Activated CD4-positive, CD25-positive, alpha-beta regulatory T cell treated with anti-CD3 and anti-CD28 coated beads, Interleukin-2, amount 50 U/mL, for 24 hours (primary cell): ENCODE data around the gene STARD7.

Source experiments
- ATAC-seq, 2 donors: fragments of 150-1000 bp; cut with Tn5 transposase; one replicate each; pipeline ENCODE4 v1.10.0; 2021; ENCODE audit warnings: mild to moderate bottlenecking in 1 of 2, moderate library complexity in 1 of 2

Gene STARD7

DNA sequence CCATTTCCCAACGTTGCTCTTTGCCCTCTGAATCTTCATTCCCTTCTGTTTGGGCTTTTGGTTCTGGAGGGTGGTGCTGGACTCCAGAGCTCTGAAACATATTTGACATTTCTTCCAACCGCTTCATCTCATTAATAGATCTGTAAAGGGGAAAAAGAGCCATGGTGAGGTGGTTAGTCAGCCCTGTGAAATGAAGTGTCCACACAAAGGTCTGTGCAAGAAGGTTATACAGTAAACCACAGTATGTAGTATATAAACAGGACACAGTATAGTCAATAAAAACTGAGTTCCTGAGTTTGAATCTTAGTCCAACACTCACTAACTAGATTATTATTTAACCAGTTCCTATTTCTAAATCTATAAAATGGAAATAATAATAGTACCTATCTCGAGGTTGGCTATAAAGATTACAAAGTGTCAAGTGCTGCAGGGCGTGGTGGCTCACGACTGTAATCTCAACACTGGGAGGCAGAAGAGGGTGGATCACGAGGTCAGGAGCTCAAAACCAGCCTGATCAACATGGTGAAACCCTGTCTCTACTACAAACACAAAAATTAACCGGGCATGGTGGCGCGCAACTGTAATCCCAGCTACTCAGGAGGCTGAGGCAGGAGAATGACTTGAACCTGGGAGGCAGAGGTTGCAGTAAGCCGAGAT, 13.1 kb downstream of the STARD7 start:
- ATAC-seq: no peak

DNA sequence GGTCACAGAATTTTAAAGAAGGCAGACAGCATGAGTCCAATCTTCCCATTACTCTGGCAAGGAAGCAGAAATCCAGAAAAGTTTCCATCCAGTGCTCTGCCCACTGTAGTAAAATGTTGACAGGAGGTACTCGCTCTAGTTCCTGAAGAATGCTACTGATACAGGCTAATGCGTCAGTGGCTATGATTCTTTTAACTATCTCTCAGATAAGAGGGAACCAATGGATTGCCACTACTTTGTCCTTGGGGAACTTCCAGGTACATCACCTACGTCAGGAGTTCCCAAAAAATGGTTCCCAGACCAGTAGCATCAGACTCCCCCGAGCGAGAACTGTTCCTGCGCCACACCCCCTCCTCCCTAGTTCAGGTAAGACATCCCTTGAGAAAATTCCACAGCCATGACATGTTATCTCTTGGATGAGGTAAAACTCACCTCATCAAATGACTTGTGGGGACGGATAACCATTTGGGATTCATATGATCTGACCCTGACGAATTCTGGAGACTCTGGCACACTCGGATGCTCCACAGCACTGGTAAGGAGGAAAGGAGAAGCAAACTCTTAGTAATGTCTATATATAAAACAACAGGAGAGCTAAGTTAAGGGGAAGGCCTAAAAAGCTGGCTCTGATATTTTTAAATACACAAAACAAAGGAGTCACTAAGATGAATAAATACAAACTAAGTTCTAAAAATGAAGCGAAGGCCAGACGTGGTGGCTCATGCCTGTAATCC, 16.5 kb downstream of the STARD7 start:
- no peak for ATAC-seq

DNA sequence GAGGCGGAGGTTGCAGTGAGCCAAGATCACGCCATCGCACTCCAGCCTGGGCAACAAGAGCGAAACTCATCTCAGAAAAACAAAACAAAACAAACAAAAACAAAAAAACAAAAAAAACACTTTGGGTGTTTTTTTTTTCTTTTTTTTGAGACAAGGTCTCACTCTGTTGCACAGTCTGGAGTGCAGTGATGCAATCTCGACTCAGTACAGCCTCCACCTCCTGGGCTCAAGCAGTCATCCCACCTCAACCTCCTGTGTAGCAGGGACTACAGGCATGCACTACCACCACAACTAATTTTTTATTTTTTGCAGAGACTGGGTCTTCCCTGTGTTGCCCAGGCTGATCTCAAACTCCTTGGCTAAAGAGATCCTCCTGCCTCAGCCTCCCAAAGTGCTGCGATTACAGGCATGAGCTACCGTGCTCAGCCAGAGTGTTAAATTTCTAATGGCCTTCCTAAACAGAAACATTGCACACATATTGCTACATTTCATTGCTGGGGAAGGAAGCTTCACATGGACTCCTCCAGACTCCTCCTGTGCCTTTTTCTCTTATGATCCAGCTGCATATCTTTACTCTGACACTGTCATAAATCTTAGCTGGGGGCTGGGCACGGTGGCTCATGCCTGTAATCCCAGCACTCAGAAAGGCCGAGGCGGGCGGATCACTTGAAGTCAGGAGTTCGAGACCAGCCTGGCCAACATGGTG, 19.7 kb downstream of the STARD7 start:
- ATAC-seq: no peak

DNA sequence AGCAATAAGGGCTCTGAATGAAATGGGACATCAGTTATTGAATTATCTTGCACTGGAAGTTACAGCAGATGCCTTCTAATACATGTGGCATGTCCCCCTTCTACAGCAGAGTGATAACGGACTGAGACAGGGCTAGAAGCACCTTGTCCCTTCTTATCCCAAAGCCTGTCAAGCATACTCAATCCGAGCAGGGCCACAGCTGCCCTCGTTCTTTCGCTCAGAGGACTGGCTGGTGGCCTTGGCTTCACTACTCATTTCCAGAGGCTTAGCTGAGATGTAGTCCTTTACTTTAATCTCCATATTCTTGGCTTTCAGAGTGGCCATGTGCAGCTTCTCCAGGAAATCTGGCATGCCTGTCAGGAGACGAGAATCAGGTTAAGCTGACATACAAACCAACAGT, 22.1 kb downstream of the STARD7 start:
- ATAC-seq: no peak

DNA sequence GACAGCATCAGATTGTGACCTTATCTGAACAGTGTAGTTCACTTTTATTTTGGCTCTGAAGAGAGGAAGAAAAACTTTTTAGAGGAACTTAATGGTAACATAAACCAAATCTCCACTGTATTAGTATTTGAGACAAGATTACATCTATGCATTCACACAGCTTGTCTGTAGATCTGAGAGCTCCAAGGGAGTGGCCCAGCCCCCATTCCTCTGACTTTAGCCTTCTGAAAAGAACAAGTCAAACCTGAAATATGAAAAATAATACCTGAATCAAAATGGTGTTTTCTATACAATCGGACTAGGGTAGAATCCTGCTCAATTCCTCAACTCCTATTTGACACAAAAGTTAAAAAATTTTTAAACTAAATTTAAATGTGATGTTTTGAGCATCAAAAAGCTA, 23.1 kb downstream of the STARD7 start:
- no peak for ATAC-seq

DNA sequence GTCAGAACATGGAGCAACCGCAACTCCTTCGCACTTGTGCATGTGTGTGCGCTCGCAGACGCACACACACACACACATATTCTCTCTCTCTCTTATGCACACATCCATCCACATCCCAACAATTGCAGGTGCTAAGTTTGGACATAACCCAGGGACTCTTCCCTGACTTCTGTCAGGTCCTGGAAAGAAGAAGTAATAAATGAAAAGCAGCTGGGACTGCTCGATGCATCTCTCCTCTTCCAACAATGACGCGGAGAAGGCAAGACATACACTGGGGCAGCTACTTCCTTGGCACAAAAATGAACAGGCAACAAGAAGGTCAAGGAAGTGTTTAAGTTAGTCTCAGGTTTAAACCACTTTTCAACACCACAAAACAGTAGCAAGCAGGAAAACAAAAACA, 23.6 kb downstream of the STARD7 start:
- no peak for ATAC-seq

DNA sequence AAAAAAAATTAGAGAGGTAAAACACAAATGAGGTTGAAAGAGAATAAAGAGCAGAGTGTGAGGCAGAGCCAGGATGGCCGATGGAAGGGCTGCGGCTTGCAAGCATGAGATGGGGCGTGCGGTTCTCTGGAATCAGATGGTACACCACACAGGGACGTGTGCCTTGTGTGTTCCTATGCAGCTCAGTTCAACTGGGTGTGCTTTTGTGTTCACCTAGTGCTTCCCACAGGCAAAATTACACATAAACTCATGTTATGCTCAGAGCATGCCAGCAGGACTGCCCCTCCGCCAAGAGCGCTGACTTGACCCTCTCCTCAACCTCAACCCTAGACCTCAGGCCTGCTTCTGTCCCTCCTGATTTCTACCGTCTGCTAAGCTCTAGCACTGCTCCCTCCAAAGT, 24.4 kb downstream of the STARD7 start:
- ATAC-seq: no peak

DNA sequence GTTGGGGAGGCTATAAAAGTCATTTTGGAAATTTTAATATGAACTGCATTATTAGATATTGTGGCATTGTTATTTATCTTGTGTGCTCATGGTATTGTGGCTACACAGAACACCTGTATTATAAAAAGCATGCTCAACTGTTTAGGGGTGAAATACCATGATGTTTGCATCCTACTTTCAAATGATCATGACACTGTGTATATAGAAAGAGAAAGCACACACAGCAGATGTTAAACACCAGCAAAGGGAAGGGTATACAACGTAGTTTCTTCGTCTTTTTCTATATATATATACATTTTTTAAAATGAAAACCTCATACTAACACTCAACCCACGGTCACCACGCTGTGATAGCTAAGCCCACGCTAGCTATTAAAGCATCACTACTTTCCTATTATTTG, 27.1 kb downstream of the STARD7 start:
- ATAC-seq: no peak

DNA sequence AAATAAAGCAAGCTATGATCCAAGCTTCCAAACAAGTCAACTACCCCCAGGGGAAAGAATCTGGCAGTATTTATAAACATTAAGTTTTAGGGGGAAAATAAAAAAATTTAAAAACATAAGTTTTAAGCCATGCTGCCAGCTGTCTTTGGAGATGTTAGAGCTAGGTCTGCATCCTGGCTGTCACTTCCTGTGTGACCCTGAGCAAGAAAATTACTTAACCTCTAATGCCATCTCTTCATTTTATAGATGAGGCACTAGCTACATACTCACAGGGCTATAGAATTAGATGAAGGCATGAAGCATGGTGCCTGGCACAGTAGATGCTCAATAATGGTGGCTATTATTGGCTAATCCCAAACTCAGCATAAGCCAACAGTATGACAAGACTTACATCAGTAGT, 28.1 kb downstream of the STARD7 start:
- no peak for ATAC-seq

DNA sequence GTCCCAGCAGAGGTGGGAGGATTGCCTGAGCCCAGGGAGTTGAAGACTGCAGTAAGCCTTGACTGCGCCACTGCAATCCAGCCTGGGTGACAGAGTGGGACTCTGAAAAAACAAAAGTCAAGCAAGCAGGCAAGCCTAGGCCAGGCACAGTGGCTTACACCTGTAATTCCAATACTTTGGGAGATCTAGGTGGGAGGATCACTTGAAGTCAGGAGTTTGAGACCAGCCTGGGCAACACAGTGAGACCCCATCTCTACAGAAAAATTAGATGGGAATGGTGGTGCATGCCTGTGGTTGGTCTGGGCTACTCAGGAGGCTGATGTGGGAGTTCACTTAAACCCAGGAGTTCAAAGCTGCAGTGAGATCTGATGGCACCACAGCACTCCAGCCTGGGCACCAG, 28.6 kb downstream of the STARD7 start:
- ATAC-seq: no peak

DNA sequence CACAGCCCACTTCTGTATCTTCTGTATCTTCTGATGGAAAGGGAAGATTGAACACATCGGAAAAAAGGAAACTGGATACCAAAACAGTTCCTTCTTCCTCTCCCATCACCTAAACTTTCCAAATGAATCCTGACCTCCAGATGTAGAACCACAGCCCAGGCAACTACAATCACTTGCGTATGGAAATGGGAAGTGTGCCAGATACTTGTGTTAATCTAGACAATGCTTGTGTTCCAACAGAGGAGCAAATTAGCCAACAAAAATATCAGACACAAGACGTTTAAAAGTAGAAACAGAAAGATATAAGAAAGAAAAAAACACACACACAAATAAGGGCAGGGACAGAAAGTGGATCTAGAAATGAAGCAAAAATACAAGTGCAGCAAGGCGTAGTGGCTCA, 32.0 kb downstream of the STARD7 start:
- no peak for ATAC-seq

DNA sequence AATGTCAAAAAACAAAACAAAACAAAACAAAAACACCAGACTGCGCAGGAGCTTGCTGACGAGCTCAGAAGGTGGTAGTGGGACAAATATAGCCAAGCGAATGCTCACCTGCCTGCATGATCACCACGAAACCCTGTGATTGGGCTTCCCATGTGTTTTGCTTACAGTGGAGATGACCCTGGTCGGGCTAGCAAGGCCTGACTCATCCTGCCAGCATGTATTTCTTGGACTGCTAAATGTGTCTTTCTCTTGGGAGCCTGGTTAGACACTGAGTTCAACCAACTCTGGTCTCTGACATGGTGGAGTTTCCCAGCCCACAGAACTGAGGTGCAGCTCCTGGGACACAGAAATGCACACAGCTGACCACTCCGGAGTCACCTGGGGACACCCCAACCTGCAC, 32.7 kb downstream of the STARD7 start:
- no peak for ATAC-seq

DNA sequence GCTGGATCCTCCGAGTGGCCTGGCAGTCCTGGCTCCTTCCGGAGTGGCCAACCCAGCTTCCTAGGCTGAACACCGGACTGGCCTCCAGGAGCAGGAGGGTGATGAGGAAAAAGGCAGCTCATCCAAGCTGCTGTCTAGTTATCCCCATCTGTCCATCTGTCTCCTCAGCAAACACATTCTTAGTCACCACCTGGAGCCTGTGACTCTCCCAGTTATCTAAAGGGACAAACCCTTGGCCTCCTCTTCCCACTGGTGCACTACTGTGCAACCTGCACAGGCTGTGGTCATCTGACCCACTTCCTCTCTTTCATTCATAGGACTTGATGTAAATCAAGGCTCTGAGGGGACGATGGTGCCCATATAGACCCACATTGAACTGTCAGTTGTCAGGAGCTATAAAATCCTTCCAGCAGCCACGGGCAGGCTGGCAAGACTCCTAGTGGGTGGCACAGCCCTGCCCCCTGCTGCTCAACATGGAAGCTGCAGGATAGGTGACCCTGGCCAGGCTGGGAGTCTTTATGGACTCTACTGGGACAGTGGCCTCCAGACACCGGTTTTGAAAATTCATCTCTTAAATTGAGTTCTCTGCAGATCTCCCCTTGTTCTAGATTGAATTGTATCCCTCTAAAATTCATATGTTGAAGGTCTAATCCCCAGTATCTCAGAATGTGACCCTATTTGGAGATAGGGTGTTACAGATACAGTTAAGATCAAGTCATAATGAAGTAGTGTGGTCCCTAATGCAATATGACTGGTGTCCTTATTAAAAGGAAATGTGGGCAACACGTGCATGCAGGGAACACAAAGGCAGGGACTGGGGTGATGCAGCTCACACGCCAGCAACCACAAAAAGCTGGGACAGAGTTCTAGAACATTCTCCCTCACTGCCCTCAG, 34.1 kb downstream of the STARD7 start:
- peak; percentile 88 to 95 for ATAC-seq

DNA sequence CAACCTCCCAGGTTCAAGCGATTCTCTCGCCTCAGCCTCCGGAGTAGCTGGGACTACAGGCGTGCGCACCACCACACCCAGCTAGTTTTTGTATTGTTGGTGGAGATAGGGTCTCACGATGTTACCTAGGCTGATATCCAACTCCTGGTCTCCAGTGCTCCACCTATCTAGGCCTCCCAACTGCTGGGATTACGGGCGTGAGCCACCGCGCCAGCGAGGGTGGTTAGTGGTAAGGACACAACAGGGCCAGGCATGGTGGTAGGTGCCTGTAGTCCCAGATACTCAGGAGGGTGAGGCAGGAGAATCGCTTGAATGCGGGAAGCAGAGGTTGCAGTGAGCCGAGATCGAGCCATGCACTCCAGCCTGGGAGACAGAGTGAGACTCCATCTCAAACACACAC, 36.8 kb downstream of the STARD7 start:
- no peak for ATAC-seq

DNA sequence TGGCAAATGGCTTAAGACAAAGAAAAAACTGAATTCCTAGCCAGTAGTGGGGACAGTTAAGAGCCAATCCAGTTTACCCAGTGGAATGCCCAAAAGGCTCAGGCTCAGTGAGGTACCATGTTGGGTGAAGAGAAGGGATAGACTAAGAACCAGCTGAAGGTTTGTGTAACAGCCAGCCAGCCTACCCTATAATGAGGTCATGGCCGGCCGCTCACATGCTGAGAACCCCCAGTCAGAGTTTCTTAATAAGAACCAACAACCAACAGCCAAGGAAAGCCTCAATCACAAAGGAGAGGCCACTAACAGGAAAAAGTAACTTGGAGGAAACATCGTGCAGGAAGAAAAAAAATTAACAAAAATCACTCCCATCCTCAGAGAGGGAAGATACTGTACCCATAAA, 38.0 kb downstream of the STARD7 start:
- no peak for ATAC-seq

DNA sequence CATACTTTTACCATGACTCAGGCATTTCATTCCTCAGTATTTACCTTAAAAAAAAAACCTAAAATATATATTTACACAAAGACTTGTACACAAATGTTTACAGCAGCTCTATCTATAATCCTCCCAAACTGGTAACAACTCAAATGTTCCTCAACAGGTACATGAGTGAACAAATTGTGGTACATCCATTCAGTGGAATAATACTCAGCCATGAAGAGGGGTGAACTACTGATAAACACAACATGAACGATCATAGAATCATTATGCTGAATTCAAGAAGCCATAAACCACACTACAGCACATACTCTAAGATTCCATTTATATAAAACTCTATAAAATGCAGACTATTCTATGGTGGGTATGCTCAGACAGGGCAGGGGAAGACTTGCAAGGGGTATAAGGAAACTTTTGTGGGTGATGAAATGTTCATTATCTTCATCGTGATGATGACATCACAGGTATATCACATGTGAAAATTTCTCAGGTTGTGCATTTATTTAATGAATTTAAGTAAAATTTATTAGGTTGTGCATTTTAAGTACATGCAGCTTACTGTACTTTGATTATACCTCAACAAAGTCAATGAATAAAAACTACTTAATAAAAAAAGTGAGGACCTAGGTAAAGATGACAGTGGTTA, 38.6 kb downstream of the STARD7 start:
- ATAC-seq: no peak

DNA sequence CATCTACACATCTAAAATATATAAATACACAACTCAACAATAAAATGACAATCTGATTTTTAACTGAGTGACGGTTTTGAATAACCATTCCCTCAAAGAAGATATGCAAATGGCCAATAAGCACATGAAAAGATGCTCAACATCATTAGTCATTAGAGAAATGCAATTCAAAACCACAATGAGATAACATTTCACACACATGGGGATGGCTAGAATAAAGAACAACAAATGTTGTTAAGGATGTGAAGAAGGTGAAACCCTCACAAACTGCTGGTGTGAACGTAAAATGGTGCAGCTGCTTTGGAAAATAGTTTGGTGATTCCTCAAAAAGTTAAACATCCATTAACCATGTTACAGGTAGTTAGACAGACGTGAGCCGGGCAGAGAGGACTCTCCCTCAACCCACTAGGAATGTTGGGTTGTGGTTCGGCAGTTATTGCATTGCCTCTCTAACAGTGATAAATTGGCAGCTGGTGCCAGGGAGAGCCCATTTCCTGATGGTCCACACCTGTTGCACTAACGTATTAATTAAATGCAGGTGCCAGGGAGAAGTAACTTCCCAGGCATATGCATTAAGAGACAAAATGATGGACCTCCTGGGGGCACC, 41.1 kb downstream of the STARD7 start:
- ATAC-seq: no peak

DNA sequence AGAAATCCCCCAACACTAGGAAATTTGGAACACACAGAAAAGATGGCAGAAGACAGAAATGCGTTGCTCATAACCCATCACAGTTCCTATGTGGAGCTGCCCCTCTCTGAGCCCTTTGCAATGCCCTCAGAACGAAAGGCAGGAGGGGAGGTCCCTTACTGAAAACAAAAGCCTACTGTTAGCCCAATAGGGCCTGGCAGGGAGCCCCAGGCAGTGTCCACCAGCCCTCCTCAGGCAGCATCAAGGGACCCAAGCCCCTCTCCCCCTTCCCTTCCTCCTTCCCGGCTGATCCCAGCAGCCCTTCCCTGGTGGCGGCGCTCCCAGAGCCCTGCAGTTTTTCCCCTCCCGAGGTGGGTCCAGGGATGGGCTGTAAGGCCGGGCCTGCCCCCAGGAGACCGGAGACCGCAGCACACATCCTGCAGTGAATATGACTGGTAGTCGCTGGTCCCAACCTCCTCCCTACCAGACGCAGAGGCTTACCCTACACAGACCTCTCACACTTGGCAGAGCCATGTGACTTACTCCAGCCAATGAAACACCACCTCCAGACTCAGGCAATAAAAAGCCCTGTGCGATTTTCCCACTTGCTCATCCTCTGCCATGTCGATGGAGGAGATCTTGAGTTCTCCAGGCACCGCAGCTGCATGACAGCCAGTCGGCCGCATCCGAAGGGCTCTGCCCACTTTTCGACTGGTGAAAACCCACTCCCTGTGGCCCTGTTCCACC, 44.0 kb downstream of the STARD7 start:
- peak; percentile 86 to 87 for ATAC-seq

DNA sequence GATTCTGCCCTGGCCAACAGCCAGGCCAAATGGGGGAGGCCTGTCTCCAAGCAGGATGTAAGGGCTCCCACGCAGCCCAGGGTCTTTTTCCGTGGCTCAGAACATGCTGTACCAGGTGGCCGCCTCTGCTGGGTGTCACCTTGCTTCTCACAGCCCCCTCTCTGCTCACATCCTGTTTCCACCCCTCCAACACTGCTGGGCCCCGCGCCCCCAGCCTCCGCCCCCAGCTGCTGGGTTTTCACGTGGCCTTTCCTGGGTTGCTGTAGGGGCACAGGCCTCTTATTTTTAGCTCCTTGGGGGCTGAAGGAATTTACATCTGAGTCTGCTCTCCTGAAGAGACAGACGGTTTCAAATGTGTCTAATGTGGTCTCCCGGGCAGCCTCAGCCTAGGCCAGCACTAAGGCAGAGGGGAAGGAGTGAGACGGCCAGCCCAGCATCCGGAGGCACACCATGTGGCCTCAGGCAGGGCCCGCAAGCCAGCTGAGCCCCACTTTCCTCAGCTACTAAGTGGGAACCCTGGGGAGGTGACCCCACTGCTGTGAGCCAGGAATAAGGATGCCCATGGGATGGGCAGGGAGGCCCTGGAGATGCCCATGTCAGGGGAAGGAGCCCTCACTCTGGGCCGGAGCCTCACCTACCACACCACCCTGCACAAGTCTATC, 44.7 kb downstream of the STARD7 start:
- ATAC-seq: peak; percentile 60 to 63

DNA sequence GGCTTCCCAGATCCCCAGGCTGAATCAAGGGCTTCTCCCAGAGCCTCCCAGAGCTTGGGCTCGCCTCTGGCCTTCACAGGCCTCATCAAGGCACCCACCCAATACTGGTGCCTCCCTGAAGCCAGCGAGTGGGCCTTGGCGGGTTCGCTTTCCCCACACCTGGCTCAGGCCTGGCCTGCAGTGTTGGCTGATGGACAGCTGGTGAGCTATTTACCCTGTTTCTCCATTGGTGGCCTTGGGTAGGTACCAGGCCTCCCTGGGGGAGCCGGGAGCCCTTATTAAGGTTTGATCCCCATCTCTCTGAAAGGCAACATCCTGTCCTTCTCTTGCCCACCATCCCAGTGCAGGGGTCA, 45.2 kb downstream of the STARD7 start:
- ATAC-seq: no peak

DNA sequence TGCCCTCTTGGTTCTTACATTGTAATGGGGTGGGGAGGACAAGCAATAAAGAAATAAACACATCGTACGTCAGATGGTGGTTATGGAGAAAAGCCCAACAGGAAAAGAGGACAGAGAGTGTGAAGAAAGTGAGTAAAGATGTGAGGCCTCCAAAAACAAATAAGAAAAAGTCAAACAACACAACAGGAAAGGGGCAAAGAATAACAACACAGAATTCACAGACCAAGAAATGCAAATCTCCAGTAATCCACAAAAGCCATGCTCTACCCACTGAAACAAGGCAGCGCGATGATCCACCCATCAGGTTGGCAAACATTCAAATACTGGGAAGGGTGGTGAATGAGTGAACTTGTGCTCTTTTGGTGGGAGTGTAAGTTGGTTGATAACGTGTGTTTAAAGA, 46.7 kb downstream of the STARD7 start:
- no peak for ATAC-seq
